ENCODE data around the gene NDUFS4. TPM values are rescaled to one million over a fixed set of nuclear protein-coding genes. Genes with fewer than 3 reads are reported as not detected.
"Not testable (repeated sequence)": the region's sequence is repeated elsewhere in the genome, so short reads cannot be mapped to it uniquely, and the experiment has no call there.

Gene NDUFS4
- total and polyA plus RNA-seq, 5 donors = 101 to 177 (median 119) TPM

DNA sequence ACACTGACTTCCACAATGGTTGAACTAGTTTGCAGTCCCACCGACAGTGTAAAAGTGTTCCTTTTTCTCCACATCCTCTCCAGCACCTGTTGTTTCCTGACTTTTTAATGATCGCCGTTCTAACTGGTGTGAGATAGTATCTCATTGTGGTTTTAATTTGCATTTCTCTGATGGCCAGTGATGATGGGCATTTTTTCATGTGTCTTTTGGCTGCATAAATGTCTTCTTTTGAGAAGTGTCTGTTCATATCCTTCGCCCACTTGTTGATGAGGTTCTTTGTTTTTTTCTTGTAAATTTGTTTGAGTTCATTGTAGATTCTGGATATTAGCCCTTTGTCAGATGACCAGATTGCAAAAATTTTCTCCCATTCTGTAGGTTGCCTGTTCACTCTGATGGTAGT is 100.1 kb downstream of the NDUFS4 start:
- DNase-seq; ATAC-seq; H3K4me1 ChIP-seq (ENCODE audit: control insufficient read depth, insufficient read depth, low read length); intact Hi-C loops (cut with DNase I); H3K27ac ChIP-seq (ENCODE audit: low read length); H3K4me3 ChIP-seq (ENCODE audit: low read length); H3K9me3 ChIP-seq (ENCODE audit: control insufficient read depth, low read length); H3K27me3 ChIP-seq (ENCODE audit: control insufficient read depth, insufficient read depth): not testable (repeated sequence)
- 90% methylated on average over 4 of the region's 4 CpGs for WGBS

- intact Hi-C loops (cut with DNase I); H3K9me3 ChIP-seq (ENCODE audit: control insufficient read depth, low read length); ATAC-seq; H3K27ac ChIP-seq (ENCODE audit: low read length); H3K4me1 ChIP-seq (ENCODE audit: control insufficient read depth, insufficient read depth, low read length); H3K4me3 ChIP-seq (ENCODE audit: low read length); H3K27me3 ChIP-seq (ENCODE audit: control insufficient read depth, insufficient read depth): not testable (repeated sequence)
- WGBS = 98% methylated on average over 10 of the region's 11 CpGs
- DNase-seq = peak in 2 of 3 donors; percentile 21 to 50
Observed at GRCh38 chr5:53665313-53665712, 104.9 kb downstream of the NDUFS4 start.

DNA sequence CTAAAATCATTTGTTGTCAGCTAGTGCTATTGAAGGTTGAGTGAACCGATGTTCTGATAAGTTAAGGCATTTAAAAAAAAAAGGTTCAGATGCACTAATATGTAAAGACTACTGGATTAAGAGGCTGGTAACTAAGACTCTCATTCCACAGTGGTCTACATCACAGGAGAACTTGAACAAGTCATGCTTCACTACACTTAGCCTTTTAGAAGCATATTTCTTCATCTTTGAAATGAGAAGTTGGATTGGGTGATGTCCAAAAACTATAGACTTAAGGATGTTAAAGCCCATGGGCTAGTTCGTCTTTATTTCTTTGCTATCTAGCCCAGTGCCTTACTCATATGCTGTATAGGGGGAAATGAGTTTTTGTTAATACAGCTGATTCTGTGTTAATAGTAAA is 107.2 kb downstream of the NDUFS4 start:
- Histone ChIP-seq H3K9me3 (ENCODE audit: control insufficient read depth, low read length) (no peaks in the 10 kb centered on the region), H3K27me3 (ENCODE audit: control insufficient read depth, insufficient read depth) (no peaks in the 10 kb centered on the region), H3K4me1 (ENCODE audit: control insufficient read depth, insufficient read depth, low read length) (no peaks in the 10 kb centered on the region), H3K27ac (ENCODE audit: low read length) (no peak overlapping the region), H3K4me3 (ENCODE audit: low read length) (no peak overlapping the region)
- intact Hi-C loops (cut with DNase I) = no loop called here
- DNase-seq = no peak
- no peak for ATAC-seq
- 95% methylated on average over 2 of the region's 2 CpGs for WGBS

GRCh38 chr5:53671447-53671846 is 111.0 kb downstream of the NDUFS4 start:
- 79% methylated on average over 3 of the region's 3 CpGs for WGBS
- DNase-seq (no peak), ATAC-seq (no peak)
- Histone ChIP-seq H3K27ac (ENCODE audit: low read length) (no peak overlapping the region), H3K27me3 (ENCODE audit: control insufficient read depth, insufficient read depth) (no peaks in the 10 kb centered on the region), H3K4me1 (ENCODE audit: control insufficient read depth, insufficient read depth, low read length) (no peaks in the 10 kb centered on the region), H3K9me3 (ENCODE audit: control insufficient read depth, low read length) (no peaks in the 10 kb centered on the region), H3K4me3 (ENCODE audit: low read length) (no peak overlapping the region)
- intact Hi-C loops (cut with DNase I) = no loop called here

GRCh38 chr5:53674121-53674520 is 113.7 kb downstream of the NDUFS4 start:
- Histone ChIP-seq H3K27ac (ENCODE audit: low read length) (no peak overlapping the region), H3K4me1 (ENCODE audit: control insufficient read depth, insufficient read depth, low read length) (peaks cover 1% of the 10 kb centered on the region), H3K4me3 (ENCODE audit: low read length) (no peak overlapping the region), H3K9me3 (ENCODE audit: control insufficient read depth, low read length) (no peaks in the 10 kb centered on the region), H3K27me3 (ENCODE audit: control insufficient read depth, insufficient read depth) (no peaks in the 10 kb centered on the region)
- intact Hi-C loops (cut with DNase I) = no loop called here
- WGBS = 93% methylated on average over 1 of the region's 1 CpG
- ATAC-seq (no peak), DNase-seq (no peak)

- H3K27ac ChIP-seq (ENCODE audit: low read length) = no peak overlapping the region
- peak in 1 of 2 donors; percentile 36 for ATAC-seq
- intact Hi-C loops (cut with DNase I) = no loop called here
- peaks cover 1% of the 10 kb centered on the region for H3K4me1 ChIP-seq (ENCODE audit: control insufficient read depth, insufficient read depth, low read length)
- no peaks in the 10 kb centered on the region for H3K9me3 ChIP-seq (ENCODE audit: control insufficient read depth, low read length)
- WGBS = 67% methylated on average over 3 of the region's 3 CpGs
- no peak overlapping the region for H3K4me3 ChIP-seq (ENCODE audit: low read length)
- no peak for DNase-seq
- H3K27me3 ChIP-seq (ENCODE audit: control insufficient read depth, insufficient read depth) = no peaks in the 10 kb centered on the region
Observed at GRCh38 chr5:53677632-53678031, 117.2 kb downstream of the NDUFS4 start.

DNA sequence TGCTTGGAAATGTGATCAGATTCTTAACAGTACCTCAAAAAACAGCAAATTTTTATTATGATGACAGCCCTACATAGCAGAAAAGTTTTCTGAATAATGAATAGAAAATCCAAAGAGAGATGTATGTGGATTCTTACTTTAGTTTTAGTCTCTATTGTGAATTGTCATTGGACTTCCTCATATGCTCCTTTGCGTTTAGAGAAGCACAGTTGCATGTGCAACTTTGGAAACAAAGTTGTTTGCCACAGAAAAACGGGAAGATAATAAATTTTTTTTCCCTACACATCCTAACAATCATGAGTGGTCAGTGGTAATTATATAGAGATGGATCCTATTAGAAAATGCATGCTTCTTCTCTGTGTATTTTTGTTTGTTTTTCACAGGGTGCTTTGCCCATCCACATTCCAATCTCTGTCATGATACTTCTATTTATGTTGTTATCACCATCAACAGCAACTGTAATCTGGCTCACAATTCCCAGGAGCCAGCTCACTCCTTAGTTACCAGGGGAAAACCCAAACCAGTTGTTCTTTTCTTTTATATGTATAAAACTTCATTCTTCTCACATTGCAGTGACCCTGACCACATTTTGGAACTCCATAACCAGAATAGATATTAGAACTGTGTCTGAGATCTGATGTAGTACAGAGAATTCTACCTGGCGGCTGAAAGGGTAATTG is 118.7 kb downstream of the NDUFS4 start:
- no peak overlapping the region for H3K27ac ChIP-seq (ENCODE audit: low read length)
- ATAC-seq (no peak), DNase-seq (no peak)
- H3K27me3 ChIP-seq (ENCODE audit: control insufficient read depth, insufficient read depth) = no peaks in the 10 kb centered on the region
- intact Hi-C loops (cut with DNase I) = no loop called here
- no peak overlapping the region for H3K4me3 ChIP-seq (ENCODE audit: low read length)
- peaks cover 1% of the 10 kb centered on the region for H3K4me1 ChIP-seq (ENCODE audit: control insufficient read depth, insufficient read depth, low read length)
- 59% methylated on average over 3 of the region's 3 CpGs for WGBS
- no peaks in the 10 kb centered on the region for H3K9me3 ChIP-seq (ENCODE audit: control insufficient read depth, low read length)

DNA sequence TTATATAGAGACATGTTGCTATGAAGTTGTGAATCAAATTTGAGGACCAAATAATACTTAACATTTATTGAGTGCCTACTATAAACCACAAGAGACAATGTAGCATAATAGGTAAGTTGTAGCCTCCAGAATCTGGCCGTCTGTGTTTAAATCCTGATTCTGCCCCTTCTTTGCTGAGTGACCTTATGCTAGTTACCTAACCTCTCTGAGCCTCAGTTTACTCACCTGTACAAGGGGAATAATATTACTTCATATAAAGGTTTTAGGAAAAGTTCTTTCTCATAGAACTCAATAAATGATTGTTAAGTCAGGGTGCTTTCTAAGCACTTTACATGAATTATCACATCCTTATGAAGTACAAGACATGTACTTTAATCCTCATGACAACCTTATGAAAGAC is 120.6 kb downstream of the NDUFS4 start:
- intact Hi-C loops (cut with DNase I) = no loop called here
- Histone ChIP-seq H3K4me1 (ENCODE audit: control insufficient read depth, insufficient read depth, low read length) (peaks cover 1% of the 10 kb centered on the region), H3K9me3 (ENCODE audit: control insufficient read depth, low read length) (no peaks in the 10 kb centered on the region), H3K27me3 (ENCODE audit: control insufficient read depth, insufficient read depth) (no peaks in the 10 kb centered on the region), H3K4me3 (ENCODE audit: low read length) (no peak overlapping the region), H3K27ac (ENCODE audit: low read length) (no peak overlapping the region)
- ATAC-seq = no peak
- 98% methylated on average over 1 of the region's 1 CpG for WGBS
- no peak for DNase-seq

GRCh38 chr5:53691014-53691413 is 130.6 kb downstream of the NDUFS4 start:
- H3K4me1 ChIP-seq (ENCODE audit: control insufficient read depth, insufficient read depth, low read length) = no peaks in the 10 kb centered on the region
- no peak for DNase-seq
- no peaks in the 10 kb centered on the region for H3K27me3 ChIP-seq (ENCODE audit: control insufficient read depth, insufficient read depth)
- intact Hi-C loops (cut with DNase I) = no loop called here
- H3K27ac ChIP-seq (ENCODE audit: low read length) = no peak overlapping the region
- ATAC-seq = no peak
- no peak overlapping the region for H3K4me3 ChIP-seq (ENCODE audit: low read length)
- H3K9me3 ChIP-seq (ENCODE audit: control insufficient read depth, low read length) = peaks cover 2% of the 10 kb centered on the region

- ATAC-seq (no peak), DNase-seq (no peak)
- Histone ChIP-seq H3K27ac (ENCODE audit: low read length) (no peak overlapping the region), H3K4me1 (ENCODE audit: control insufficient read depth, insufficient read depth, low read length) (no peaks in the 10 kb centered on the region), H3K4me3 (ENCODE audit: low read length) (no peak overlapping the region), H3K9me3 (ENCODE audit: control insufficient read depth, low read length) (peaks cover 2% of the 10 kb centered on the region), H3K27me3 (ENCODE audit: control insufficient read depth, insufficient read depth) (no peaks in the 10 kb centered on the region)
- 94% methylated on average over 1 of the region's 1 CpG for WGBS
- intact Hi-C loops (cut with DNase I) = no loop called here
Observed at GRCh38 chr5:53694520-53695022, 134.1 kb downstream of the NDUFS4 start.

DNA sequence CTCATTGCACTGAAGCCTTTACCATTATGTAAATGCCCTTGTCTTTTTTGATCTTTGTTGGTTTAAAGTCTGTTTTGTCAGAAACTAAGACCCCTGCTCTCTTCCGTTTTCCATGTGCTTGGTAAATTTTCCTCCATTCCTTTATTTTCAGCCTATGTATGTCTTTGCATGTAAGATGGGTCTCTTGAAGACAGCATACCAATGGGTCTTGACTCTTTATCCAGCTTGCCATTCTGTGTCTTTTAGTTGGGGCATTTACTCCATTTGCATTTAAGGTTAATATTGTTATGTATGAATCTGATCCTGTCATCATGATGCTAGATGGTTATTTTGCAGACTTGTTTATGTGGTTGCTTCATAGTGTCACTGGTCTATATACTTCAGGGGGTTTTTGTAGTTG is 150.0 kb downstream of the NDUFS4 start:
- DNase-seq; H3K27me3 ChIP-seq (ENCODE audit: control insufficient read depth, insufficient read depth); intact Hi-C loops (cut with DNase I); ATAC-seq; H3K4me1 ChIP-seq (ENCODE audit: control insufficient read depth, insufficient read depth, low read length); H3K4me3 ChIP-seq (ENCODE audit: low read length); H3K9me3 ChIP-seq (ENCODE audit: control insufficient read depth, low read length); H3K27ac ChIP-seq (ENCODE audit: low read length): not testable (repeated sequence)
- 95% methylated on average over 1 of the region's 1 CpG for WGBS

DNA sequence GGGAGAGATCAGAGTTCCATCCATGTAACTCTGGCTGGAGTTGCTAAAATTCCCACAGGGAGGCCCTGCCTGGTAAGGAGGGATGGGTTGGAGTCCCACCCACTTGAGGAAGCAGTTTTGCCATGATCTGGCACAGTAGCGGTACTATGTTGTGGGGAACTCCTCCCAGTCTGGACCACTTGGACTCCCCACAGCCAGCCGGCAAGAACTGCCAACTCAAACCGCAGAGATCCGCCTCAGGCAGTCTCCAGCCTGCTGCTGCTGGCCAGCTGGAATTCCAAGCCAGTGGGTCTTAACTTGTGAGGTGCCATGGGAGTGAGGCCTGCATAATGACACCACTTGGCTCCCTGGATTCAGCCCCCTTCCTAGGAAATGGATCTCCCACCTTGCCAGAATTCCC is 151.9 kb downstream of the NDUFS4 start:
- intact Hi-C loops (cut with DNase I) = no loop called here
- Histone ChIP-seq H3K27ac (ENCODE audit: low read length) (no peak overlapping the region), H3K4me1 (ENCODE audit: control insufficient read depth, insufficient read depth, low read length) (no peaks in the 10 kb centered on the region), H3K9me3 (ENCODE audit: control insufficient read depth, low read length) (peaks cover 2% of the 10 kb centered on the region), H3K4me3 (ENCODE audit: low read length) (no peak overlapping the region), H3K27me3 (ENCODE audit: control insufficient read depth, insufficient read depth) (no peaks in the 10 kb centered on the region)
- no peak for DNase-seq
- ATAC-seq = no peak
- WGBS = 88% methylated on average over 4 of the region's 4 CpGs
